Panc1 (cell line): ENCODE results near the gene ATP6V1G3.

Experiments used
- POLR2AphosphoS5 ChIP-seq: IDR thresholded peaks from 2 replicates; pipeline ENCODE4 v1.6.1; 2012; ENCODE audit warnings: mild to moderate bottlenecking, low read depth, low read length, moderate library complexity
- SIN3A ChIP-seq: IDR thresholded peaks from 2 replicates; pipeline ENCODE4 v1.6.1; 2012; ENCODE audit warnings: low read depth, mild to moderate bottlenecking, low read length, moderate library complexity, borderline replicate concordance; ENCODE audit not compliant: insufficient read depth
- TF ChIP-seq, protein P1 (sequence below): fragments of 450-650 bp; IDR thresholded peaks from 2 replicates; pipeline ENCODE4 v1.5.1; 2017; ENCODE audit warnings: mild to moderate bottlenecking
- TF ChIP-seq, protein P2 (sequence below), 2 experiments: IDR thresholded peaks; 2 replicates each; pipeline ENCODE4 v1.6.1; 2011 to 2012; ENCODE audit warnings: low read depth in 2 of 2, control low read depth in 1 of 2, low read length in 1 of 2, mild to moderate bottlenecking in 1 of 2, moderate library complexity in 1 of 2; ENCODE audit not compliant: insufficient read depth in 1 of 2

DNA sequence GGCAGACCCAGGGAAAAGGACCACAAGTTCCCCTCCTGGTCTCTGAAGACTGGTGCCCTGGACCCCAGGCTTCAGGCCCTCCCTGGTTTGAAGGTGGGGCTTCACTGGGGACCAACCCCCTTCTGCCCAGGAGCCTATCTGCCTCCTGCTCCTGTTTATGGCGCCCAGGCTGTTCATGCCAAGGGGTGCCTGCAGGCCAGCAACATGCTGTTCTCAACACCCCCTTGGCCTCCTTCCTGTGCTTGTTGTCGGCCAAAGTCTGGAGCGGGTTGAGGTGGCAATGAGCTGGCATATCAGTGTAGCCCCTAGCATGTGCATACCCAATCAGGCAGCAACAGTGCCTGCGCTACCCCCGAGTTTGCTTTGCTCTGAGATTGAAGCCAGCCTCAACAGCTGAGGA is 46.3 kb downstream of the ATP6V1G3 start:
- TF ChIP-seq, protein P1, sequence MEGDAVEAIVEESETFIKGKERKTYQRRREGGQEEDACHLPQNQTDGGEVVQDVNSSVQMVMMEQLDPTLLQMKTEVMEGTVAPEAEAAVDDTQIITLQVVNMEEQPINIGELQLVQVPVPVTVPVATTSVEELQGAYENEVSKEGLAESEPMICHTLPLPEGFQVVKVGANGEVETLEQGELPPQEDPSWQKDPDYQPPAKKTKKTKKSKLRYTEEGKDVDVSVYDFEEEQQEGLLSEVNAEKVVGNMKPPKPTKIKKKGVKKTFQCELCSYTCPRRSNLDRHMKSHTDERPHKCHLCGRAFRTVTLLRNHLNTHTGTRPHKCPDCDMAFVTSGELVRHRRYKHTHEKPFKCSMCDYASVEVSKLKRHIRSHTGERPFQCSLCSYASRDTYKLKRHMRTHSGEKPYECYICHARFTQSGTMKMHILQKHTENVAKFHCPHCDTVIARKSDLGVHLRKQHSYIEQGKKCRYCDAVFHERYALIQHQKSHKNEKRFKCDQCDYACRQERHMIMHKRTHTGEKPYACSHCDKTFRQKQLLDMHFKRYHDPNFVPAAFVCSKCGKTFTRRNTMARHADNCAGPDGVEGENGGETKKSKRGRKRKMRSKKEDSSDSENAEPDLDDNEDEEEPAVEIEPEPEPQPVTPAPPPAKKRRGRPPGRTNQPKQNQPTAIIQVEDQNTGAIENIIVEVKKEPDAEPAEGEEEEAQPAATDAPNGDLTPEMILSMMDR: no peak
- TF ChIP-seq, protein P2, sequence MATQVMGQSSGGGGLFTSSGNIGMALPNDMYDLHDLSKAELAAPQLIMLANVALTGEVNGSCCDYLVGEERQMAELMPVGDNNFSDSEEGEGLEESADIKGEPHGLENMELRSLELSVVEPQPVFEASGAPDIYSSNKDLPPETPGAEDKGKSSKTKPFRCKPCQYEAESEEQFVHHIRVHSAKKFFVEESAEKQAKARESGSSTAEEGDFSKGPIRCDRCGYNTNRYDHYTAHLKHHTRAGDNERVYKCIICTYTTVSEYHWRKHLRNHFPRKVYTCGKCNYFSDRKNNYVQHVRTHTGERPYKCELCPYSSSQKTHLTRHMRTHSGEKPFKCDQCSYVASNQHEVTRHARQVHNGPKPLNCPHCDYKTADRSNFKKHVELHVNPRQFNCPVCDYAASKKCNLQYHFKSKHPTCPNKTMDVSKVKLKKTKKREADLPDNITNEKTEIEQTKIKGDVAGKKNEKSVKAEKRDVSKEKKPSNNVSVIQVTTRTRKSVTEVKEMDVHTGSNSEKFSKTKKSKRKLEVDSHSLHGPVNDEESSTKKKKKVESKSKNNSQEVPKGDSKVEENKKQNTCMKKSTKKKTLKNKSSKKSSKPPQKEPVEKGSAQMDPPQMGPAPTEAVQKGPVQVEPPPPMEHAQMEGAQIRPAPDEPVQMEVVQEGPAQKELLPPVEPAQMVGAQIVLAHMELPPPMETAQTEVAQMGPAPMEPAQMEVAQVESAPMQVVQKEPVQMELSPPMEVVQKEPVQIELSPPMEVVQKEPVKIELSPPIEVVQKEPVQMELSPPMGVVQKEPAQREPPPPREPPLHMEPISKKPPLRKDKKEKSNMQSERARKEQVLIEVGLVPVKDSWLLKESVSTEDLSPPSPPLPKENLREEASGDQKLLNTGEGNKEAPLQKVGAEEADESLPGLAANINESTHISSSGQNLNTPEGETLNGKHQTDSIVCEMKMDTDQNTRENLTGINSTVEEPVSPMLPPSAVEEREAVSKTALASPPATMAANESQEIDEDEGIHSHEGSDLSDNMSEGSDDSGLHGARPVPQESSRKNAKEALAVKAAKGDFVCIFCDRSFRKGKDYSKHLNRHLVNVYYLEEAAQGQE (IDR thresholded peaks at IDR 0.05; ENCODE audit: insufficient read depth in 1 of 2, low read depth in 2 of 2, low read length in 1 of 2): no peak
- TF ChIP-seq POLR2AphosphoS5 (no peak), SIN3A (no peak)
